Stimulated activated effector memory CD8-positive, alpha-beta T cell treated with anti-CD3 and anti-CD28 coated beads, Interleukin-12 subunit alpha, Interleukin-12 subunit beta, amount 100 ng/mL, for 72 hours (primary cell): ENCODE results near the gene ASTN2.
A peak's percentile ranks its signal among the peaks of the same experiment; 100 is the strongest.

Source experiments
- ATAC-seq: fragments of 150-1000 bp; cut with Tn5 transposase; 2 replicates; pipeline ENCODE4 v1.10.0; 2021
- DNase-seq, 2 donors: peaks; one replicate each; pipeline ENCODE4 v3.0.0; 2021 to 2022; ENCODE audit warnings: low spot score in 2 of 2
- H3K27ac Mint-ChIP-seq: one replicate; pipeline ENCODE4 v1.8.0; 2022; ENCODE audit warnings: mild to moderate bottlenecking, mixed read lengths
- H3K36me3 Mint-ChIP-seq: one replicate; pipeline ENCODE4 v1.8.0; 2022; ENCODE audit warnings: mild to moderate bottlenecking, mixed read lengths
- H3K4me1 Mint-ChIP-seq: one replicate; pipeline ENCODE4 v1.8.0; 2022; ENCODE audit warnings: mixed read lengths
- H3K4me3 Mint-ChIP-seq: one replicate; pipeline ENCODE4 v1.8.0; 2022; ENCODE audit warnings: mild to moderate bottlenecking, mixed read lengths
- H3K9me3 Mint-ChIP-seq: one replicate; pipeline ENCODE4 v1.8.0; 2022; ENCODE audit warnings: mixed read lengths

Gene ASTN2

DNA sequence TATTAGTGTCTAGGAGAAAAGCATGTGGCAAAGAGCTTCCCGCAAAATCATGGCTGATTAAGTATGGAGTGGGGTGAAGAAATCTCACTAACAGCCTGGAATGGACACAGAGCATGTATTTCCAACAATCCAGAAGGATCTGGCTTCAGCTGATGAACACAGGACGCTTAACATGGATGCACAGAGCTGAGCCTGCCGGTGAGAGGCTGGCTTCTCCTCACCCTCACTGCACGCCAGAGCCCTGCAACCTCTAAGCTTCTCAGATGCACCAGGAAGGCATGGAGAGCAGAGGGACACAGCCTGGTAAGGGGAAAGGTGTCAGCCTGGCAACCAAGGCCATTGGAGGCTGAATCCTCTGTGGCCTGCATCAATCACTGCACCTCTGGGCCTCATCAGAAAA, 429.3 kb downstream of the ASTN2 start:
- Mint-ChIP-seq H3K36me3 (no peaks in the 10 kb centered on the region), H3K9me3 (peaks cover 8% of the 10 kb centered on the region), H3K4me1 (no peaks in the 10 kb centered on the region), H3K4me3 (no peak overlapping the region), H3K27ac (no peak overlapping the region)
- DNase-seq (no peak), ATAC-seq (no peak)

DNA sequence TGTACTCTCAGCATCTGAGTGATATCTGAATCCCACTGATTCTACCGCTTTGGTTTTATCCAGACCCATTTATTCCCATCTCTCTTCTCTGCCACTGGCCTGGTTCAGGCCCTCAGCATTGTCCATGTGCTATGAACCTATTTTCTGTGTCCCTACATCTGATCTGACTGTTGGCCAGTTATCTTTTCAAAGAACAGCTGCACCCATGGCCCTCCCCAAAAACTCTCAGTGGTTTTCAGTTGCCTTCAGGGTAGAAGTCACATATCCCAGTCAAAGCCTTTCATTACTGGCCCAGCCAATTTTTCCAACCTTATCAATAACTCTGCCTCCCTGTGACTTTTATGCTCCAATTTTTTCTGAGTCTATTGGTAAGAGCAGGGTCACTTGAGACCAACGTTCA, 430.7 kb downstream of the ASTN2 start:
- DNase-seq = no peak
- Mint-ChIP-seq H3K9me3 (peaks cover 2% of the 10 kb centered on the region), H3K4me1 (no peaks in the 10 kb centered on the region), H3K36me3 (no peaks in the 10 kb centered on the region), H3K27ac (no peak overlapping the region), H3K4me3 (no peak overlapping the region)
- ATAC-seq = no peak

DNA sequence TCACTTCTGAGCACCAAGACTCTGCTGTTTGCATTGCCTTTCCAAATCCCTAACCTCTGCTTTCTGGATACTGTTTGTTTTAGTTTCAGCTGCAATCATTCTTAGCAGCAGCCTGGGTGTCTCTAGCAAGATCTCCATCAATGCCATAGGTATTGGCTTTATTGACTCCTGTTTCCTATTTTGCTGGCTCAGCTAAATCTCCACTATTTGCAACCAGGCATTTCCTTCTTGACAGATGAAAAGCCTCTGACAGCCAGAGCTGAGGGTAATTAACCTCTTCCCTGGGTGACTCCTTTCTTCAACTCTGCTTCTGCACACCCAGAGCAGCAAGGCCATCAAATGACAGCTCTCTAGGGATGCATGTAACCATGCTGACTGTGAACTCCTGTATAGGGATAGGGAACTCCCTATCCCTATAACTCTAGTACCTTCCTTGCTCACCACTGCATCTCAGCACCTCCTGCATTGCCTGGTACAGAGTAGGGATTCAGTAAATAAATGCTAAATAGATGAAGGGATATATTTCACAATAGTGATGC, 434.2 kb downstream of the ASTN2 start:
- H3K27ac Mint-ChIP-seq = no peak overlapping the region
- H3K36me3 Mint-ChIP-seq = no peaks in the 10 kb centered on the region
- H3K9me3 Mint-ChIP-seq = peaks cover 4% of the 10 kb centered on the region
- no peak for ATAC-seq
- no peak for DNase-seq
- no peaks in the 10 kb centered on the region for H3K4me1 Mint-ChIP-seq
- no peak overlapping the region for H3K4me3 Mint-ChIP-seq

DNA sequence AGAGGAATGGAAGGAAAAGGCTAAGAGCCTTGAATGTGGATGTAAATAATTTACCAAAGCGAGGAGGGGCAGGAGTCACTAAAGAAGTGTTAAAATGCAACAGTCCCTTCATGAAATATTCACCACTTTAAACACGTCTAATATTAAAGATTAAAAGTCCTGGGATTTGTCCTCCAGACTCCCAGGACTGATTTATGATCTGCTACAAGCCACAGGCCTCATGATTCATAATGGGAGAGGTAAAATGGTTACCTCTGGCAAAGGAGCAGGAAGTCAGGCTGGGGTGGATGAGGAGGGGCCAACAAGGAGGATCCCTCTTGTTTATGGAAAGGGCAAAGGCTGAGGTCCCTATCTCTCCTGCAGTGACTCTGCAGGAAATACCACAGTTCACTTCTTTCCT, 435.4 kb downstream of the ASTN2 start:
- ATAC-seq (no peak), DNase-seq (no peak)
- H3K27ac Mint-ChIP-seq = no peak overlapping the region
- H3K4me1 Mint-ChIP-seq = no peaks in the 10 kb centered on the region
- no peaks in the 10 kb centered on the region for H3K36me3 Mint-ChIP-seq
- no peak overlapping the region for H3K4me3 Mint-ChIP-seq
- H3K9me3 Mint-ChIP-seq = peaks cover 4% of the 10 kb centered on the region

DNA sequence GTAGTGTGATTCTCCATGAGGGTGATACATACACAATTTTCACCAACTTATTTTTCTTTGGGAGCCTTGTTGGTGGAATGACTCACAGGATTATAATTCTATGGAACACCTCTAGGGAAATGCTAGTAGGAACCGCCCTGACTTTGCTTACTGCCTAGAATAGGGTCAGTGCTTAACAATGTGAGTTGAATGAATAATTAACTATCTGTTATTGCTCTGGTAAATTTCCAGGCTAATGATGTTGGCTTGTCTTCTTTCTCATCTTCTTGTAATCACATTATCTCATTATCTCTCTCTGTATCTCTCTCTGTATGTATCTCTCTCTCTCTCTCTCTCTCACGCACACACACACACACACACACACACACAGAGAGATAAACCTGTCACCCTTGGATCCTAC, 436.7 kb downstream of the ASTN2 start:
- ATAC-seq (no peak), DNase-seq (no peak)
- H3K27ac Mint-ChIP-seq = no peak overlapping the region
- H3K9me3 Mint-ChIP-seq = peaks cover 4% of the 10 kb centered on the region
- H3K4me1 Mint-ChIP-seq = no peaks in the 10 kb centered on the region
- H3K4me3 Mint-ChIP-seq = no peak overlapping the region
- no peaks in the 10 kb centered on the region for H3K36me3 Mint-ChIP-seq

DNA sequence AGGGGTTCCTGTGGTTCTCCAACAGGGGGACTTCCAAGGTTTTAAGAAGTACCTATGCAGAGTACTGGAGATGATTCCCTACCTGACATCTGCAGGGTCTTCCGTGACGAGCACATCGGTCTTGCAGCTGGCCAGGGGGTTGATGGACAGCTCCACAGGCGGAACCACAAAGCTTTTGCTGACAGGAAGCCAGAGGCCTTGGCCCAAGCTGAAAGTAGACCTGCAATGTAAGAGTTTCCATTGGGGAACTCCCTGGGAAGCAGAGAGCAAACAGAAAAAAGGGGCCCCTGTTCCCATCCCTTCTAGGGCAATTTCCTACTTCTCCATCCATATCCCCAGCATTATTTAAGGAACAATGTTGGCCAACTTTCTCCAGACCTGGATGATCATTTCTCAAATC, 439.7 kb downstream of the ASTN2 start:
- Mint-ChIP-seq H3K4me1 (no peaks in the 10 kb centered on the region), H3K27ac (no peak overlapping the region), H3K36me3 (no peaks in the 10 kb centered on the region), H3K9me3 (peaks cover 4% of the 10 kb centered on the region), H3K4me3 (no peak overlapping the region)
- DNase-seq (no peak), ATAC-seq (no peak)

DNA sequence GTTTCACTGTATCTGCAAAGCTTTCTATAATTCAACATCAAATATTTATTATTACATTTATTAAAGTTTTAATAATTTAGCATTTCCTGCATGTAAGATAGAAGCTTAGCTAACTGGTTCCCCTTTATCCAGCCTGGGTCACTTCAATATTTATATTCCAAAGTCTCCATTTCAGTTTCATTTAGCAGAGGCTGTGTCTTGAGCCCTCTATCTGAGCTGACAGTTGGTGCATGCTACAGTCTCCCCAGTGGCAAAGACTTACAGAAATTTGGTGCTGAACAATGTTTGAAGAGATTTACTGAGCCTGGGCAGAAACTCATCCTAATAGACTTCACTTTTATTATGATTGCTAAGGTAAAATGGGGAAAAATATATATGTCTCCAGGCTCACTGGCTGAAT, 448.7 kb downstream of the ASTN2 start:
- no peak for ATAC-seq
- Mint-ChIP-seq H3K36me3 (no peaks in the 10 kb centered on the region), H3K4me1 (no peaks in the 10 kb centered on the region), H3K9me3 (peaks cover 9% of the 10 kb centered on the region), H3K4me3 (no peak overlapping the region), H3K27ac (no peak overlapping the region)
- no peak for DNase-seq

DNA sequence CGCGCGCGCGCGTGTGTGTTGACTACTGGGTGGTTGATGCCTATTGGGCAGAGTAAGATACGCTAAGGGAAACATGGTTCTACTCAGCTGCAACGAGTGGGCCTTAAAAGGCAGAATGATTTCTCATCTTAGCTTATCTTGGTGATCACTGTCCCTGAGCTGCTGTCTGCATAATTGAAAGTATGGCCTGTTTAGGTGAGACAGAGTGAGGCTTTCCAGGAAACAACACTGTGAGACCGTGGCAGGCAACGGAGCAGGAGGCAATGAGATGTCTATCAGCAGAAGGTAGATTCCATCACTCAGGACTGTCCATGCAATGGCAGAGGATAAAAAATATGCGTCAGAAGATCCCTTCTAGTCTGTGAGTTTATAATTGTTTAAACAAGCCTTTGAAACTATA, 450.6 kb downstream of the ASTN2 start:
- DNase-seq (no peak), ATAC-seq (no peak)
- H3K27ac Mint-ChIP-seq = no peak overlapping the region
- H3K4me3 Mint-ChIP-seq = no peak overlapping the region
- peaks cover 7% of the 10 kb centered on the region for H3K9me3 Mint-ChIP-seq
- no peaks in the 10 kb centered on the region for H3K36me3 Mint-ChIP-seq
- H3K4me1 Mint-ChIP-seq = peaks cover 3% of the 10 kb centered on the region

DNA sequence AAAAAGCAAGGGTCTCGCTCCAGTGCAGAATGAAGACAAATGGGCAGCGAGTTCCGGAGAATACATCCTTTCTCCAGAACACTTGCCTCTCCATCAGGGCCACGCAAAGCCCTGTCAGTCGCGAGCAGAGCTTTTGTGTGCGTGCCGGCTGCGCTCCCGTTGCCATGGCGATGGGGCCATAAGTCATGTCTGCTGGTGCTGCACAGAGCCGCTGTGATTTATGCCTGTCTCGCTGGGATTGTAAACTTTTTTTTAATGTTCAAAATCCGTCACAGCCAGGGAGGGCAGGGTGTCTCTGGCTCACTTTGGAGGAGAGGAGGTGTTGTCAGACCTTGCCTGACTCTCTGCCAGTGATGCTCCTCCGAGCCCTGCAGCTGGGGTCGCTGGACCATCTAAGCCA, 455.0 kb downstream of the ASTN2 start:
- no peaks in the 10 kb centered on the region for H3K36me3 Mint-ChIP-seq
- H3K4me1 Mint-ChIP-seq = peaks cover 9% of the 10 kb centered on the region
- DNase-seq = no peak
- no peak for ATAC-seq
- H3K27ac Mint-ChIP-seq = no peak overlapping the region
- H3K4me3 Mint-ChIP-seq = no peak overlapping the region
- peaks cover 8% of the 10 kb centered on the region for H3K9me3 Mint-ChIP-seq

DNA sequence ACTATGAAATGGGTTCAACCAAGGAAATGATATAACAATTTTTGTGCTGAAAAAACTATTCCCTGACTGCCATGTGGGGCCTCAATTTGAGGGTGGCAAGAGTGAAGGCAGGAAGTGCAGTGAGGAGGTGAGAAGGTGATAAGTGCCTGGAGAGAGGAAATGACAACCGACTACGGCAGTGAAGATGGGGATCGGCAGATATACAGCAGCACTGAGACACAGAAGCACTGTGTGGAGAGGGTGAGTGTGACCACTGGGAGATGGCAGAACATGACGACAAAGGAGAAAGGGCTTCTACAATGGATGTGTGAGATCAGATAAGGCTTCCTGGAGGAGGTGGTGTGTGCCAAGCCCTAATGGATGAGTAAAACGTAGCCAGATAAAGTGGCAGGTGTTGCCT, 456.0 kb downstream of the ASTN2 start:
- ATAC-seq (no peak), DNase-seq (no peak)
- H3K9me3 Mint-ChIP-seq = peaks cover 8% of the 10 kb centered on the region
- no peak overlapping the region for H3K4me3 Mint-ChIP-seq
- no peaks in the 10 kb centered on the region for H3K36me3 Mint-ChIP-seq
- peaks cover 9% of the 10 kb centered on the region for H3K4me1 Mint-ChIP-seq
- H3K27ac Mint-ChIP-seq = no peak overlapping the region

DNA sequence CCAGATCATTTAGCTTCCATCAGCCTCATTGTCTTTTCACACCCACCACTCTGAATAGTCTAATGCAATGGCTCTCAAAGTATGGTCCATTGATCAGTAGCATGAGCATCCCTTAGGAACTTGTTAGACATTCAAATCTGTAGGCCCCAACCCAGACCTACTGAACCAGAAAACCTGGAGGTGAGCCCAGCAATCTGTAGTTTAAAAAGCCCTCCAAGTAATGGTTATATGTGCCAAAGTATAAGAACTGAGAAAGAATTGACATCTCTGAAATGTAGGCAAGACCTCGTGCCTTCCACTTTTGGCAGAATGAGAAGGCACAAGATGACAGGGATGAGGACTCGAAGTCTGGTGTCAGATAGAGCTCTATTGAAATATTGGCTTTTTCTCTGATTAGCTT, 460.1 kb downstream of the ASTN2 start:
- Mint-ChIP-seq H3K4me1 (peaks cover 9% of the 10 kb centered on the region), H3K36me3 (no peaks in the 10 kb centered on the region), H3K9me3 (peaks cover 4% of the 10 kb centered on the region), H3K4me3 (no peak overlapping the region), H3K27ac (no peak overlapping the region)
- ATAC-seq (no peak), DNase-seq (no peak)

DNA sequence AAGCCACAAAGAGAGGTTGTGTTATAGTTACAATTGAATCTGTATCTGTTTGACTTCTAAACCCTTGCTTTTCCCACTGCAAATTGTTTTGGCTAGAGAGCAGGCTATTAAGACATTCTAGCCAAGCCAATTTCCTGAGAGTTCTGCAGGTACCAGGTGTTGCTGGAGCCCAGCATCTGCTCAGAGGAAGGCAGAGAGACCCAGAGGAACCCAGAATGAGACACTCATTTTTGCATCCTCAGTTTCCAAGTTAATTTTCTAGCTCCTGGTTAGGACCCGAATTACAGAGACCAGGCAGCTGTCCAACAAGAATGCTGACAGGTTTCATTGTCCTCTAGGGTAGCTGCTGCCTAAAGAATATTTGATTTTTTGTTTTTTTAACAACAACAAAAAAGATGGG, 461.6 kb downstream of the ASTN2 start:
- Mint-ChIP-seq H3K36me3 (no peaks in the 10 kb centered on the region), H3K9me3 (peaks cover 3% of the 10 kb centered on the region), H3K27ac (no peak overlapping the region), H3K4me1 (no peaks in the 10 kb centered on the region), H3K4me3 (no peak overlapping the region)
- no peak for DNase-seq
- no peak for ATAC-seq

DNA sequence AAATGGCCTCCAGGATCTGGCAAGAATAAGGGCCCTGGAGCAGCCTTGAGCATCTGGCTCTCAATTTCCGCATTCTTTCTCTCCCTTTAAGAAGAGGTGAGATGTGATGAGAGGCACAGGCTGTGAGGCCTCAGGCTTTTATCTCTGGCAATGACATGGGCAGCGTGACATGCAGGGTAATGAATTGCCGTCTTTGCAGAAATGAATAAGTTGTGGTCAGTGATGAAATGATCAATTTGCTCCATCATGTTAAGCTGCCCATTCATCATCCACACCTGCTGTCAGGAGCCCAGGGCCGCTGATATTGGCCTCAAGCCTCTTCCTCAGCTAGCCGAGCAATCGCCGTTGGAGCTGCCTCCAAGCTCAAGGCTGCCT, 462.4 kb downstream of the ASTN2 start:
- Mint-ChIP-seq H3K27ac (no peak overlapping the region), H3K9me3 (peaks cover 3% of the 10 kb centered on the region), H3K36me3 (no peaks in the 10 kb centered on the region), H3K4me1 (no peaks in the 10 kb centered on the region), H3K4me3 (no peak overlapping the region)
- DNase-seq (no peak), ATAC-seq (no peak)

DNA sequence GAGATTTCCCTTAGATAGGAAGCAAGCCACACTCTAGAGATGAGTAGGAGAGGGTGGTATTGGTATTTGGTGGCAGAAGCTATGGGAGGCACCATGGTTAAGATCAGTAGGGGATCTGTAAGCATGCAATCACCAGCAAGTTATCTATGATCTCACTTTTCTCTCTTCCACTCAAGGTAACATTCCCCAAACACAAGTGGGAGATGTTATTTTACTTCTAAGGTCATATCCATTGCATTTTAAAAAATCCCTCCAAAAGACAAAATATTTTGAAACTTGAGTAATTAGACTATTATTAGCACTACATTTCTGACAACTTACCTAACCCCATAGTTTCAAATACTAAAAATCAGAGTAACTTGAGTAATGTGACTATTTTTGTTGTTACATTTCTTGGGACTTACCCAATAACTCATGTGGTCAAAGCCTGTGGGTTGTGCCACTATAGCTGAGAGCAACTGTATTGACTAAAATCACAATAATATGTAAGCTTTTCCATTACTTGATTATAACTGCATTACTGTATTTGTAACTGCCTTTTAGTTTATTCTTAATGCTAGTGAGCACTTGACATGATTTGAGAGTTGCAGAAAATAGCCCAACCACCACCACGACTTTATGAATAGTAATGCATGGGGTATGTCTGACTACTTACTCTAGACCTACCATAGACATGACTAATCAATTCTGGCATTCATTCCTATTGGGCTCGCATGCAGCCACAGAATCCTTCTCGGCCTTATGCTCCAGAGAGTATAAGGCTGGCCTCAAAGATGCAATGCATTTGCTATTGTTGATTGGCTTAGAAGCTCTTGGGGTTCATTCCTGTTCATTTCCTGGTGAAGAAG, 463.0 kb downstream of the ASTN2 start:
- Mint-ChIP-seq H3K9me3 (peaks cover 3% of the 10 kb centered on the region), H3K4me1 (no peaks in the 10 kb centered on the region), H3K4me3 (no peak overlapping the region), H3K27ac (no peak overlapping the region), H3K36me3 (no peaks in the 10 kb centered on the region)
- DNase-seq (no peak), ATAC-seq (peak; percentile 55)

DNA sequence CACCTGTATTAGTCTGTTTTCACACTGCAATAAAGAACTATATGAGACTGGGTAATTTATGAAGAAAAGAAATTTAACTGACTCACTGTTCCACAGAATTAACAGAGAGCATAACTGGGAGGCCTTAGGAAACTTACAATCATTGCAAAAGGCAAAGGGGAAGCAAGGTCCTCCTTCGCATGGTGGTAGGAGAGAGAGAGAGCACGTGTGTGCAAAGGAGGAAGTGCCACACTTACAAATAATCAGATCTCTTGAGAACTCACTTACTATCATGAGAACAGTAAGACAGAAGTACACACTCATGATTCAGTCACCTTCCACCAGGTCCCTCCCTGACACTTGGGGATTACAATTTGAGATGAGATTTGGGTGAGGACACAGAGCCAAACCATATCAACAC, 469.0 kb downstream of the ASTN2 start:
- H3K4me1 Mint-ChIP-seq = no peaks in the 10 kb centered on the region

DNA sequence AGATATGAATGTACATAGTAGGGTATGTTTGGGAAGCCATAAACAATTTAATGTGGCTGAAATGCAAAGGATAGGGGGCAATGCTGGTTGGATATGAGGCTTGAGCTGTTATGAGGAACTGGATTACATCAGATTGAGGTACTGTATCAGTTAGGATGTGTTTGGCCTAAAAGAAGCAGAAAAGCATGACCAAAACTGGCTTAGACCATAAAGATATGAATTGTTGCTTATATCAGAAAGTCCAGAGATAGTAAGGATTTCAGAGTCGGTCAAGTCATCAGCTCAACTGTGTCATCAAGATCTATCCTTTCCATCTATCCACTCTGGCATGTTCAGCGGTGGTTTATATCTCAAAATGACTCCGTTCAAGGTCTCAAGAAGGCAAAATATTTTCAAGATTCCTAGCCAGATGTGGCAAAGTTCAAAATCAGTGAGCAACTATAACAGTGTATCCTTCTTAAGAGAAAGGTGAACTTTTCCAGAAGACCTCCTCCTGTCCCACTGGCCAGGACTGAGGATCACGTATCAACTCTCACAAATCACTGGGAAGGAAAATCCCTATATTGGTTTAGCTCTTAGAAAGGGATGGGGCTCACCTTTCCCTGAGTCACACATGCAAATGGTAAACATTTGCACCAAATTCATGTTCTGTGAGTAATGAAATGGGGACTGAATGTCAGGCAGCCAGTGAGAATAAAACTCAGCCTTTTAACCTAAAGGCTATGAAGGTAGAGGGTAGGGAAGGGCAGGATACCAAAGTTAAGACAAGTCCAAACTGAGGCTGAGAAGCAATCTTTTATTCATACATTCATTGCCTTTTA, 469.9 kb downstream of the ASTN2 start:
- Mint-ChIP-seq H3K9me3 (peaks cover 3% of the 10 kb centered on the region), H3K4me1 (no peaks in the 10 kb centered on the region), H3K27ac (no peak overlapping the region), H3K36me3 (no peaks in the 10 kb centered on the region), H3K4me3 (no peak overlapping the region)
- ATAC-seq = no peak
- no peak for DNase-seq

More for the DNA sequence above, 469.0 kb downstream of the ASTN2 start:
- Mint-ChIP-seq H3K27ac (no peak overlapping the region), H3K9me3 (peaks cover 3% of the 10 kb centered on the region), H3K36me3 (no peaks in the 10 kb centered on the region), H3K4me3 (no peak overlapping the region)
- no peak for ATAC-seq
- no peak for DNase-seq
